GM12878 (cell line): ENCODE results near the gene HSD17B14. TPM values are rescaled to one million over a fixed set of nuclear protein-coding genes. Genes with fewer than 3 reads are reported as not detected.

Experiments
- ATAC-seq: fragments of 200-7000 bp; cut with Tn5 transposase; 3 replicates; pipeline ENCODE4 v1.9.1; 2020; ENCODE audit warnings: mild to moderate bottlenecking, moderate library complexity
- BruUV-seq: library from RNA; stranded (reverse); fragments of 400-500 nt; replicated peaks from 2 replicates; lab custom pipeline; 2021; lab: Mats Ljungman, UMichigan
- CTCF ChIA-PET: fragments of 300-600 bp; sonication (Branson Sonifier 250); formaldehyde crosslinking; extraction: SDS; loops from one replicate; lab custom pipeline; 2021; ENCODE audit warnings: inconsistent platforms; lab: Yijun Ruan, JAX
- POLR2A ChIA-PET: fragments of 350-600 bp; formaldehyde crosslinking; extraction: SDS; loops from one replicate; lab custom pipeline; 2021; ENCODE audit warnings: inconsistent platforms; lab: Charles Lee
- RAD21 ChIA-PET: fragments of 300-600 bp; sonication (Branson Sonifier 250); formaldehyde crosslinking; loops from one replicate; lab custom pipeline; 2023; ENCODE audit warnings: antibody characterized with exemption; ENCODE audit not compliant: unreplicated experiment; lab: Charles Lee
- SMC1A ChIA-PET: fragments of 300-600 bp; sonication (Branson Sonifier 250); formaldehyde crosslinking; loops from one replicate; lab custom pipeline; 2023; ENCODE audit not compliant: unreplicated experiment, uncharacterized antibody; lab: Charles Lee
- DNase-seq: peaks from one replicate; pipeline ENCODE4 v3.0.0-alpha.2; 2011; ENCODE audit warnings: low read depth, low spot score
- FAIRE-seq: peaks from 3 replicates; lab custom pipeline; 2011; peaks lifted over from hg19 to GRCh38; lab: Jason Lieb, UNC
- H2AFZ ChIP-seq: 2 replicates; pipeline ENCODE4 v1.6.0; 2011; ENCODE audit warnings: low read depth, low read length, control low read depth; ENCODE audit not compliant: control insufficient read depth
- H3K27ac ChIP-seq: 2 replicates; pipeline ENCODE4 v1.5.1; 2011; ENCODE audit warnings: control low read depth; ENCODE audit not compliant: control insufficient read depth, insufficient read depth
- H3K27me3 ChIP-seq, 2 experiments: replicated peaks in 1 of 2; 2 replicates each; pipeline versions ENCODE4 v1.6.0 to v1.6.1; 2011; ENCODE audit warnings: low read length in 1 of 2; ENCODE audit not compliant: control insufficient read depth in 2 of 2, insufficient read depth in 2 of 2
- H3K36me3 ChIP-seq, 2 experiments: 2 replicates each; pipeline ENCODE4 v1.5.1; 2011; ENCODE audit warnings: low read length in 1 of 2; ENCODE audit not compliant: control insufficient read depth in 2 of 2, insufficient read depth in 2 of 2
- H3K4me1 ChIP-seq: 2 replicates; pipeline ENCODE4 v1.6.1; 2011; ENCODE audit warnings: mild to moderate bottlenecking, low read length, moderate library complexity, mixed read lengths; ENCODE audit not compliant: control insufficient read depth, insufficient read depth
- H3K4me2 ChIP-seq: 2 replicates; pipeline ENCODE4 v1.6.0; 2011; ENCODE audit warnings: control low read depth; ENCODE audit not compliant: control insufficient read depth, insufficient read depth
- H3K4me3 ChIP-seq: fragments of 200-600 bp; sonication (generic); 2 replicates; pipeline ENCODE4 v1.5.1; 2016
- H3K79me2 ChIP-seq: 2 replicates; pipeline ENCODE4 v1.6.0; 2011; ENCODE audit warnings: low read length; ENCODE audit not compliant: control insufficient read depth, insufficient read depth
- H3K9ac ChIP-seq: 2 replicates; pipeline ENCODE4 v1.8.0; 2011; ENCODE audit warnings: low read length, control low read depth, mixed read lengths; ENCODE audit not compliant: control insufficient read depth, insufficient read depth
- H3K9me3 ChIP-seq: replicated peaks from 3 replicates; pipeline ENCODE4 v1.5.1; 2011; ENCODE audit warnings: mild to moderate bottlenecking, low read length; ENCODE audit not compliant: control insufficient read depth, insufficient read depth
- H4K20me1 ChIP-seq: 2 replicates; pipeline ENCODE4 v1.6.0; 2011; ENCODE audit not compliant: control insufficient read depth, insufficient read depth
- NFYB ChIP-seq: IDR thresholded peaks from 2 replicates; pipeline ENCODE4 v1.6.1; 2011; ENCODE audit warnings: low read depth, mild to moderate bottlenecking, low read length, improper control_type of control experiment, moderate library complexity; ENCODE audit not compliant: insufficient read depth
- SUPT20H ChIP-seq: IDR thresholded peaks from 2 replicates; pipeline ENCODE4 v1.6.1; 2011; ENCODE audit warnings: low read depth, mild to moderate bottlenecking, low read length, moderate library complexity, borderline replicate concordance; ENCODE audit not compliant: control insufficient read depth
- WGBS: methylation state at CpG from one replicate; pipeline ENCODE4 v1.1.6; 2016; ENCODE audit warnings: low lambda C conversion rate; ENCODE audit not compliant: insufficient replicate concordance, insufficient coverage; ENCODE audit errors: missing lambda C conversion rate; 5-methylcytosine and 5-hydroxymethylcytosine counted together
- in situ Hi-C: fragments of 300-500 bp; cut with MboI; formaldehyde crosslinking; loops from 9 replicates; pipeline ENCODE4 v1.14.3; 2018; ENCODE audit warnings: mixed read lengths
- intact Hi-C: fragments of 100-400 bp; cut with micrococcal nuclease; formaldehyde crosslinking; loops from one replicate; pipeline ENCODE4 v1.14.2; 2022; ENCODE audit not compliant: unreplicated experiment
- polyA plus RNA-seq, 11 experiments: library from polyadenylated mRNA; depleted of rRNA in 4 of 11; unstranded in 6 of 11; stranded (reverse) in 5 of 11; fragments of >200 nt; fragmentation: Nextera tagmentation in 4 of 11; fragmentation: Illumina TruSeq in 1 of 11; extraction: Ambion mirVana in 4 of 11; extraction: Trizol in 1 of 11; gene quantifications; 1 replicate in 1 of 11; 2 replicates in 10 of 11; pipeline versions ENCODE4 v1.2.1 to v1.2.3, GENCODE V29; 2011 to 2016; ENCODE audit warnings: inconsistent platforms in 2 of 11, missing spikeins in 2 of 11, low read depth in 1 of 11
- total RNA-seq, 4 experiments: library from RNA; depleted of rRNA in 3 of 4; stranded (reverse); fragments of >200 nt in 3 of 4; fragmentation: Illumina TruSeq in 1 of 4; extraction: Trizol in 1 of 4; gene quantifications; 2 replicates each; pipeline versions ENCODE4 v1.2.1 to v1.2.3, GENCODE V29; 2013 to 2021
- TF ChIP-seq, protein P1 (sequence below): IDR thresholded peaks from 2 replicates; pipeline ENCODE4 v1.6.1; 2011; ENCODE audit warnings: borderline replicate concordance, low read depth, mild to moderate bottlenecking, moderate library complexity, low read length; ENCODE audit not compliant: insufficient read depth, poor library complexity, severe bottlenecking
- TF ChIP-seq, protein P2 (sequence below), 3 experiments: IDR thresholded peaks in 2 of 3; conservative IDR thresholded peaks in 1 of 3; 2 replicates each; pipeline ENCODE4 v1.5.1; 2011; ENCODE audit warnings: low read depth in 3 of 3, low read length in 3 of 3, mild to moderate bottlenecking in 3 of 3, control low read depth in 2 of 3, moderate library complexity in 2 of 3, inconsistent platforms in 1 of 3, mixed read lengths in 1 of 3; ENCODE audit not compliant: control insufficient read depth in 2 of 3, insufficient read depth in 1 of 3; ENCODE audit errors: extremely low read depth in 1 of 3
- TF ChIP-seq, protein P3 (sequence below): IDR thresholded peaks from 2 replicates; pipeline ENCODE4 v1.6.1; 2012; ENCODE audit warnings: low read depth, low read length, improper control_type of control experiment
- TF ChIP-seq, protein P4 (sequence below): fragments of 450-650 bp; IDR thresholded peaks from 2 replicates; pipeline ENCODE4 v1.6.1; 2017; ENCODE audit warnings: mild to moderate bottlenecking, low read depth, inconsistent platforms; ENCODE audit not compliant: poor library complexity, severe bottlenecking
- TF ChIP-seq, protein P5 (sequence below): fragments of 450-650 bp; IDR thresholded peaks from 2 replicates; pipeline ENCODE4 v1.6.1; 2017; ENCODE audit warnings: mild to moderate bottlenecking

HSD17B14 gene
- total and polyA plus RNA-seq, 10 of the 15 experiments (the other 5 are each of a cell fraction or from before 2014, with no cell fraction given) = 0.21 to 4.1 (median 0.61) TPM

DNA sequence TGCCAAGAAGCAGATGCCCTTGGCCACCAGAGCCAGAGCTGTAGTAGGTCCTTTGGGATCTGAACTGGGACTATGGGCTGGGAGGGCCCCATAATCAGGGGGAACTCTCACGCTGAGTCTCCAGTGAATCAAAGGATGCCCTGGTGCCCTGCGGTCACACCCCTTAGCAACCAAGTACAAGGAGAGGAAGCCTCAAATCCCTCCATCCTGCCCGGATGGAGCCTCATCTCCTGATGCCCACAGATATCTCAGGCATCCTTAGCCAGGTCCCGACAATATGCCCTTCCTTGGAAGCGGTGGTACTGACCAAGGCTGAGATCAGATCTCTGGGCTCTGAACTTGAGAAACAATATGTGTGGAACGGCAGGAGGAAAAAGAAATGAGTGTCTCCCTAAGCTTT lies 30.4 kb upstream of the HSD17B14 start:
- no peaks in the 10 kb centered on the region for H3K36me3 ChIP-seq
- POLR2A ChIA-PET = no interaction called here
- 50% methylated on average over 6 of the region's 6 CpGs for WGBS
- intact Hi-C loops (no loop called here), in situ Hi-C loops (no loop called here)
- SMC1A ChIA-PET = no interaction called here
- no peaks in the 10 kb centered on the region for H4K20me1 ChIP-seq
- TF ChIP-seq SUPT20H = no peak
- TF ChIP-seq, protein P1, sequence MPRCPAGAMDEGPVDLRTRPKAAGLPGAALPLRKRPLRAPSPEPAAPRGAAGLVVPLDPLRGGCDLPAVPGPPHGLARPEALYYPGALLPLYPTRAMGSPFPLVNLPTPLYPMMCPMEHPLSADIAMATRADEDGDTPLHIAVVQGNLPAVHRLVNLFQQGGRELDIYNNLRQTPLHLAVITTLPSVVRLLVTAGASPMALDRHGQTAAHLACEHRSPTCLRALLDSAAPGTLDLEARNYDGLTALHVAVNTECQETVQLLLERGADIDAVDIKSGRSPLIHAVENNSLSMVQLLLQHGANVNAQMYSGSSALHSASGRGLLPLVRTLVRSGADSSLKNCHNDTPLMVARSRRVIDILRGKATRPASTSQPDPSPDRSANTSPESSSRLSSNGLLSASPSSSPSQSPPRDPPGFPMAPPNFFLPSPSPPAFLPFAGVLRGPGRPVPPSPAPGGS = no peak
- TF ChIP-seq, protein P2, sequence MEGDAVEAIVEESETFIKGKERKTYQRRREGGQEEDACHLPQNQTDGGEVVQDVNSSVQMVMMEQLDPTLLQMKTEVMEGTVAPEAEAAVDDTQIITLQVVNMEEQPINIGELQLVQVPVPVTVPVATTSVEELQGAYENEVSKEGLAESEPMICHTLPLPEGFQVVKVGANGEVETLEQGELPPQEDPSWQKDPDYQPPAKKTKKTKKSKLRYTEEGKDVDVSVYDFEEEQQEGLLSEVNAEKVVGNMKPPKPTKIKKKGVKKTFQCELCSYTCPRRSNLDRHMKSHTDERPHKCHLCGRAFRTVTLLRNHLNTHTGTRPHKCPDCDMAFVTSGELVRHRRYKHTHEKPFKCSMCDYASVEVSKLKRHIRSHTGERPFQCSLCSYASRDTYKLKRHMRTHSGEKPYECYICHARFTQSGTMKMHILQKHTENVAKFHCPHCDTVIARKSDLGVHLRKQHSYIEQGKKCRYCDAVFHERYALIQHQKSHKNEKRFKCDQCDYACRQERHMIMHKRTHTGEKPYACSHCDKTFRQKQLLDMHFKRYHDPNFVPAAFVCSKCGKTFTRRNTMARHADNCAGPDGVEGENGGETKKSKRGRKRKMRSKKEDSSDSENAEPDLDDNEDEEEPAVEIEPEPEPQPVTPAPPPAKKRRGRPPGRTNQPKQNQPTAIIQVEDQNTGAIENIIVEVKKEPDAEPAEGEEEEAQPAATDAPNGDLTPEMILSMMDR (IDR thresholded peaks at IDR 0.05 in 2 of 3, conservative IDR thresholded peaks at IDR 0.05 in 1 of 3; ENCODE audit: control insufficient read depth in 2 of 3, extremely low read depth in 1 of 3, insufficient read depth in 1 of 3, low read depth in 3 of 3, low read length in 3 of 3) = no peak
- TF ChIP-seq, protein P3, sequence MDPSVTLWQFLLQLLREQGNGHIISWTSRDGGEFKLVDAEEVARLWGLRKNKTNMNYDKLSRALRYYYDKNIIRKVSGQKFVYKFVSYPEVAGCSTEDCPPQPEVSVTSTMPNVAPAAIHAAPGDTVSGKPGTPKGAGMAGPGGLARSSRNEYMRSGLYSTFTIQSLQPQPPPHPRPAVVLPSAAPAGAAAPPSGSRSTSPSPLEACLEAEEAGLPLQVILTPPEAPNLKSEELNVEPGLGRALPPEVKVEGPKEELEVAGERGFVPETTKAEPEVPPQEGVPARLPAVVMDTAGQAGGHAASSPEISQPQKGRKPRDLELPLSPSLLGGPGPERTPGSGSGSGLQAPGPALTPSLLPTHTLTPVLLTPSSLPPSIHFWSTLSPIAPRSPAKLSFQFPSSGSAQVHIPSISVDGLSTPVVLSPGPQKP = no peak
- TF ChIP-seq, protein P4, sequence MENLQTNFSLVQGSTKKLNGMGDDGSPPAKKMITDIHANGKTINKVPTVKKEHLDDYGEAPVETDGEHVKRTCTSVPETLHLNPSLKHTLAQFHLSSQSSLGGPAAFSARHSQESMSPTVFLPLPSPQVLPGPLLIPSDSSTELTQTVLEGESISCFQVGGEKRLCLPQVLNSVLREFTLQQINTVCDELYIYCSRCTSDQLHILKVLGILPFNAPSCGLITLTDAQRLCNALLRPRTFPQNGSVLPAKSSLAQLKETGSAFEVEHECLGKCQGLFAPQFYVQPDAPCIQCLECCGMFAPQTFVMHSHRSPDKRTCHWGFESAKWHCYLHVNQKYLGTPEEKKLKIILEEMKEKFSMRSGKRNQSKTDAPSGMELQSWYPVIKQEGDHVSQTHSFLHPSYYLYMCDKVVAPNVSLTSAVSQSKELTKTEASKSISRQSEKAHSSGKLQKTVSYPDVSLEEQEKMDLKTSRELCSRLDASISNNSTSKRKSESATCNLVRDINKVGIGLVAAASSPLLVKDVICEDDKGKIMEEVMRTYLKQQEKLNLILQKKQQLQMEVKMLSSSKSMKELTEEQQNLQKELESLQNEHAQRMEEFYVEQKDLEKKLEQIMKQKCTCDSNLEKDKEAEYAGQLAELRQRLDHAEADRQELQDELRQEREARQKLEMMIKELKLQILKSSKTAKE = peak; percentile 1
- TF ChIP-seq, protein P5, sequence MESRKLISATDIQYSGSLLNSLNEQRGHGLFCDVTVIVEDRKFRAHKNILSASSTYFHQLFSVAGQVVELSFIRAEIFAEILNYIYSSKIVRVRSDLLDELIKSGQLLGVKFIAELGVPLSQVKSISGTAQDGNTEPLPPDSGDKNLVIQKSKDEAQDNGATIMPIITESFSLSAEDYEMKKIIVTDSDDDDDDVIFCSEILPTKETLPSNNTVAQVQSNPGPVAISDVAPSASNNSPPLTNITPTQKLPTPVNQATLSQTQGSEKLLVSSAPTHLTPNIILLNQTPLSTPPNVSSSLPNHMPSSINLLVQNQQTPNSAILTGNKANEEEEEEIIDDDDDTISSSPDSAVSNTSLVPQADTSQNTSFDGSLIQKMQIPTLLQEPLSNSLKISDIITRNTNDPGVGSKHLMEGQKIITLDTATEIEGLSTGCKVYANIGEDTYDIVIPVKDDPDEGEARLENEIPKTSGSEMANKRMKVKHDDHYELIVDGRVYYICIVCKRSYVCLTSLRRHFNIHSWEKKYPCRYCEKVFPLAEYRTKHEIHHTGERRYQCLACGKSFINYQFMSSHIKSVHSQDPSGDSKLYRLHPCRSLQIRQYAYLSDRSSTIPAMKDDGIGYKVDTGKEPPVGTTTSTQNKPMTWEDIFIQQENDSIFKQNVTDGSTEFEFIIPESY = no peak
- no peak for TF ChIP-seq NFYB
- no TSS peak for BruUV-seq
- no peak for FAIRE-seq
- H3K4me2 ChIP-seq = peak overlapping the region; percentile 74
- ATAC-seq = no peak
- no peak for DNase-seq
- H3K79me2 ChIP-seq = no peaks in the 10 kb centered on the region
- CTCF ChIA-PET = no interaction called here
- RAD21 ChIA-PET = interaction anchor here (0.6 to 1.3 kb wide), 3 partner anchors 71 to 101 kb away, joined by 3 to 4 read pairs (median 4); no protein-coding TSS in a partner anchor
- H3K4me1 ChIP-seq = peaks cover 33% of the 10 kb centered on the region
- no peak overlapping the region for H3K9ac ChIP-seq
- H3K27me3 ChIP-seq = no peaks in the 10 kb centered on the region
- peak overlapping the region; percentile 34; the same call in 1 of the 2 replicates for H2AFZ ChIP-seq
- peak overlapping the region; percentile 44 for H3K27ac ChIP-seq
- H3K4me3 ChIP-seq = no peak overlapping the region
- H3K9me3 ChIP-seq = no peaks in the 10 kb centered on the region
